ENCODE data around the gene GNA12. TPM values are rescaled to one million over a fixed set of nuclear protein-coding genes. Genes with fewer than 3 reads are reported as not detected.

The GNA12 gene
- total and polyA plus RNA-seq, 2 of the 4 experiments (the other 2 are of a cell fraction), result 14.3 to 93.9 TPM

- Histone ChIP-seq H2AK5ac (ENCODE audit: low read depth, low read length) (no peak overlapping the region), H3K4me1 (ENCODE audit: control insufficient read depth, insufficient read depth, low read length) (peaks cover 6% of the 10 kb centered on the region), H2AK9ac (replicated peaks; ENCODE audit: low read depth, low read length, poor library complexity) (no peak overlapping the region), H4K91ac (ENCODE audit: insufficient read depth, low read depth, low read length) (no peak overlapping the region), H2BK120ac (ENCODE audit: low read depth, low read length) (no peak overlapping the region), H2BK5ac (ENCODE audit: low read depth, low read length, poor library complexity, severe bottlenecking) (no peak overlapping the region), H3K27ac (ENCODE audit: insufficient read depth, low read length) (no peak overlapping the region), H4K5ac (ENCODE audit: low read depth, low read length) (no peak overlapping the region), H2BK20ac (ENCODE audit: low read depth, low read length) (no peak overlapping the region), H3K79me1 (ENCODE audit: low read depth in 1 of 2, low read length in 2 of 2) (no peaks in the 10 kb centered on the region), H3K9me3 (ENCODE audit: control insufficient read depth, insufficient read depth, low read length) (no peaks in the 10 kb centered on the region), H2AFZ (replicated peaks; ENCODE audit: low read length, poor library complexity) (no peak overlapping the region), H4K20me1 (ENCODE audit: insufficient read depth, low read length) (peaks cover 9% of the 10 kb centered on the region), H2BK15ac (ENCODE audit: low read depth, low read length) (no peak overlapping the region), H3K56ac (ENCODE audit: extremely low read depth, insufficient read depth, low read length) (no peak overlapping the region), H3K4me2 (ENCODE audit: low read depth, low read length) (no peak overlapping the region), H3K18ac (ENCODE audit: low read depth, low read length) (no peak overlapping the region), H3K23ac (ENCODE audit: low read depth, low read length) (no peak overlapping the region), H3K9ac (ENCODE audit: low read depth, low read length) (no peak overlapping the region), H3K4ac (ENCODE audit: low read depth, low read length) (no peak overlapping the region), H3K27me3 (ENCODE audit: control insufficient read depth, insufficient read depth, low read length) (no peaks in the 10 kb centered on the region), H3K14ac (replicated peaks; ENCODE audit: low read depth, low read length) (no peak overlapping the region), H4K8ac (ENCODE audit: low read depth in 2 of 2, low read length in 2 of 2) (no peak overlapping the region), H3K36me3 (ENCODE audit: control insufficient read depth, insufficient read depth, low read length) (no peaks in the 10 kb centered on the region), H3K9me1 (ENCODE audit: insufficient read depth, low read length) (peaks cover 26% of the 10 kb centered on the region), H3K4me3 (ENCODE audit: insufficient read depth, low read depth, low read length) (no peak overlapping the region)
- intact Hi-C loops (cut with micrococcal nuclease) (no loop called here), in situ Hi-C loops (cut with MboI; ENCODE audit: low sequenced_read_pairs) (loop anchor here (25.0 kb wide), 2 partner anchors 1765 to 1890 kb away; no protein-coding TSS in a partner anchor), dilution Hi-C loops (cut with HindIII; ENCODE audit: low sequenced_read_pairs, unreplicated experiment) (no loop called here)
- ChIA-PET POLR2A (ENCODE audit: unreplicated experiment) (no interaction called here), CTCF (no interaction called here)
- no peak for ATAC-seq (ENCODE audit: low read depth)
- WGBS, 2 experiments (ENCODE audit: extremely low coverage in 2 of 2, insufficient read length in 1 of 2), result 100% methylated on average over 3 of the region's 10 CpGs; no CpG with 5 or more reads in 1 of the 2 experiments
- BruUV-seq (replicated peaks), result no TSS peak
- TF ChIP-seq CEBPB (IDR thresholded peaks at IDR 0.05; ENCODE audit: low read depth, low read length), result no peak
- no peak for TF ChIP-seq ELK1 (IDR thresholded peaks at IDR 0.05; ENCODE audit: borderline replicate concordance, low read depth, low read length)
- TF ChIP-seq, protein P1, sequence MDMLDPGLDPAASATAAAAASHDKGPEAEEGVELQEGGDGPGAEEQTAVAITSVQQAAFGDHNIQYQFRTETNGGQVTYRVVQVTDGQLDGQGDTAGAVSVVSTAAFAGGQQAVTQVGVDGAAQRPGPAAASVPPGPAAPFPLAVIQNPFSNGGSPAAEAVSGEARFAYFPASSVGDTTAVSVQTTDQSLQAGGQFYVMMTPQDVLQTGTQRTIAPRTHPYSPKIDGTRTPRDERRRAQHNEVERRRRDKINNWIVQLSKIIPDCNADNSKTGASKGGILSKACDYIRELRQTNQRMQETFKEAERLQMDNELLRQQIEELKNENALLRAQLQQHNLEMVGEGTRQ (IDR thresholded peaks at IDR 0.05; ENCODE audit: low read depth, low read length), result no peak
- TF ChIP-seq RCOR1 (IDR thresholded peaks at IDR 0.05; ENCODE audit: insufficient replicate concordance, low read length), result no peak
- TF ChIP-seq NFE2L2 (IDR thresholded peaks at IDR 0.05; ENCODE audit: low read depth, low read length), result no peak
- no peak for DNase-seq
Measured at GRCh38 chr7:2872296-2872874, 28.3 kb upstream of the GNA12 start.

All from IMR-90 (cell line).